ENCODE measurements around the gene CLRN3. TPM values are rescaled to one million over a fixed set of nuclear protein-coding genes. Genes with fewer than 3 reads are reported as not detected.

Gene CLRN3
- total and polyA plus RNA-seq, 2 experiments from 2014 or later: not detected

DNA sequence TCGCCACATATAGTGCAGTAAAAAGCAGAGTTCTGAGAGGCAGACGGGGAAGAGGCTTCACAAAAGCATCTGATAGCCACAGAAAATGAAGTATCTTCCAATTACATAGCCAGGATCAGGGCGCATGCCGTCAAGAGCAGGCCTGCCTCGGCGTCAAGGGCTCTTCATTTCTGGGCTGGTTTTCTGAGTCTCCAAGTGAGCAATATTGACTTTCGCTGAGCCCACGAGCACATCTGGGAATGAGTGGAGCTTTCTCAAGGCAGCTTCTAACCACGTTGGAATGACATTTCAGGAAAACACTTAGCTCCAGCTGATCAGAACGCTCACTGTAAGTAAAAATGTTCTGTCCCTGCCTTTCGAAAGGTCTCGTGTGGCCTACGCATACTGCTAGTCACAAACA, 51.9 kb downstream of the CLRN3 start:
- no peak overlapping the region for H3K4me2 ChIP-seq (ENCODE audit: unreplicated experiment)
- H3K27ac ChIP-seq: no peak overlapping the region
- H3K36me3 ChIP-seq (ENCODE audit: low read depth): no peaks in the 10 kb centered on the region
- H3K4me3 ChIP-seq: no peak overlapping the region
- no peaks in the 10 kb centered on the region for H3K9me2 ChIP-seq (ENCODE audit: insufficient read depth)
- H3K9me3 ChIP-seq (ENCODE audit: low read depth): no peaks in the 10 kb centered on the region
- WGBS, 2 experiments (ENCODE audit: low coverage in 1 of 2, low lambda C conversion rate in 2 of 2, missing lambda C conversion rate in 2 of 2): 20 to 23% methylated on average over 13 of the region's 13 CpGs
- no peak overlapping the region for H3K9ac ChIP-seq
- no peak for TF ChIP-seq EZH2 (IDR thresholded peaks at IDR 0.05; ENCODE audit: insufficient read depth, poor library complexity, severe bottlenecking)
- TF ChIP-seq EZH2phosphoT487 (IDR thresholded peaks at IDR 0.05; ENCODE audit: insufficient read depth, low read depth): no peak
- H2AFZ ChIP-seq: no peak overlapping the region
- no peak for DNase-seq
- H3K79me2 ChIP-seq (ENCODE audit: insufficient read depth): no peaks in the 10 kb centered on the region
- no peaks in the 10 kb centered on the region for H3F3A ChIP-seq (ENCODE audit: insufficient read depth)
- peaks cover 30% of the 10 kb centered on the region; the same call in 1 of the 2 replicates for H3K27me3 ChIP-seq (replicated peaks; ENCODE audit: insufficient read depth)
- in situ Hi-C loops (cut with MboI): no loop called here
- no peaks in the 10 kb centered on the region for H3K4me1 ChIP-seq (ENCODE audit: insufficient read depth)
- H4K20me1 ChIP-seq (ENCODE audit: insufficient read depth): no peaks in the 10 kb centered on the region

DNA sequence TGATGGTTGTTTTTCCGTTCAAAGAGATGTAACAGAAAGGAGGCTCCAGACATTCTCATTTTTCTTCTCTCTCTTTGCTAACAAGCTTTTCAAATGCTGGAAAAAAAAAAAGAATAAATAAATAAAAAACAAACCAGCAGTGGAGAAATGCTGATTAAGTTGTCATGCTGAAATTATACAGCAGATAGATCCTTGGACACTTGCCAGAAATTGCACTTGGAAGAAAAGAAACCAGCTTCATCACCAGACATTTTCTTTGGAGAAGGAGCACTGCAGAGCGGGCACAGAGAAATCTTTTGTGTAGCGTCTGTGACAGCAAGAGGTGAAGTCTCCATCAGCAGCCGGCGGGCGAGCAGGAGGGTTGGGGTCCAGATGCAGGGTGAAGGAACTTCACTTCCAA, 55.8 kb downstream of the CLRN3 start:
- H3K27ac ChIP-seq: no peak overlapping the region
- no peaks in the 10 kb centered on the region for H3K36me3 ChIP-seq (ENCODE audit: low read depth)
- no peak overlapping the region for H2AFZ ChIP-seq
- in situ Hi-C loops (cut with MboI): no loop called here
- H4K20me1 ChIP-seq (ENCODE audit: insufficient read depth): no peaks in the 10 kb centered on the region
- no peak for TF ChIP-seq EZH2 (IDR thresholded peaks at IDR 0.05; ENCODE audit: insufficient read depth, poor library complexity, severe bottlenecking)
- TF ChIP-seq EZH2phosphoT487 (IDR thresholded peaks at IDR 0.05; ENCODE audit: insufficient read depth, low read depth): no peak
- H3K9ac ChIP-seq: no peak overlapping the region
- WGBS, 2 experiments (ENCODE audit: low coverage in 1 of 2, low lambda C conversion rate in 2 of 2, missing lambda C conversion rate in 2 of 2): 34 to 39% methylated on average over 6 of the region's 6 CpGs
- H3K27me3 ChIP-seq (replicated peaks; ENCODE audit: insufficient read depth): peaks cover 32% of the 10 kb centered on the region
- H3F3A ChIP-seq (ENCODE audit: insufficient read depth): no peaks in the 10 kb centered on the region
- no peak overlapping the region for H3K4me3 ChIP-seq
- no peaks in the 10 kb centered on the region for H3K9me2 ChIP-seq (ENCODE audit: insufficient read depth)
- no peaks in the 10 kb centered on the region for H3K79me2 ChIP-seq (ENCODE audit: insufficient read depth)
- no peak for DNase-seq
- H3K9me3 ChIP-seq (ENCODE audit: low read depth): no peaks in the 10 kb centered on the region
- no peaks in the 10 kb centered on the region for H3K4me1 ChIP-seq (ENCODE audit: insufficient read depth)
- no peak overlapping the region for H3K4me2 ChIP-seq (ENCODE audit: unreplicated experiment)

- no peak for TF ChIP-seq EZH2phosphoT487 (IDR thresholded peaks at IDR 0.05; ENCODE audit: insufficient read depth, low read depth)
- in situ Hi-C loops (cut with MboI): no loop called here
- Histone ChIP-seq H2AFZ (no peak overlapping the region), H3K9me3 (ENCODE audit: low read depth) (no peaks in the 10 kb centered on the region), H3K27me3 (replicated peaks; ENCODE audit: insufficient read depth) (peaks cover 30% of the 10 kb centered on the region), H3K79me2 (ENCODE audit: insufficient read depth) (no peaks in the 10 kb centered on the region), H3K9ac (no peak overlapping the region), H3K27ac (no peak overlapping the region), H3K4me3 (no peak overlapping the region), H4K20me1 (ENCODE audit: insufficient read depth) (no peaks in the 10 kb centered on the region), H3K36me3 (ENCODE audit: low read depth) (no peaks in the 10 kb centered on the region), H3K9me2 (ENCODE audit: insufficient read depth) (no peaks in the 10 kb centered on the region), H3F3A (ENCODE audit: insufficient read depth) (no peaks in the 10 kb centered on the region), H3K4me2 (ENCODE audit: unreplicated experiment) (no peak overlapping the region), H3K4me1 (ENCODE audit: insufficient read depth) (no peaks in the 10 kb centered on the region)
- WGBS, 2 experiments (ENCODE audit: low coverage in 1 of 2, low lambda C conversion rate in 2 of 2, missing lambda C conversion rate in 2 of 2): 12 to 13% methylated on average over 4 of the region's 4 CpGs
- no peak for DNase-seq
These were observed 56.6 kb downstream of the CLRN3 start for GRCh38 chr10:127836176-127836575.

- Histone ChIP-seq H3K27me3 (replicated peaks; ENCODE audit: insufficient read depth) (peaks cover 33% of the 10 kb centered on the region), H3K9ac (no peak overlapping the region), H3K4me3 (no peak overlapping the region), H3K27ac (no peak overlapping the region), H3K36me3 (ENCODE audit: low read depth) (no peaks in the 10 kb centered on the region), H2AFZ (no peak overlapping the region), H3K9me3 (ENCODE audit: low read depth) (no peaks in the 10 kb centered on the region), H4K20me1 (ENCODE audit: insufficient read depth) (no peaks in the 10 kb centered on the region), H3K4me2 (ENCODE audit: unreplicated experiment) (no peak overlapping the region), H3K9me2 (ENCODE audit: insufficient read depth) (no peaks in the 10 kb centered on the region), H3K4me1 (ENCODE audit: insufficient read depth) (no peaks in the 10 kb centered on the region), H3F3A (ENCODE audit: insufficient read depth) (no peaks in the 10 kb centered on the region), H3K79me2 (ENCODE audit: insufficient read depth) (no peaks in the 10 kb centered on the region)
- in situ Hi-C loops (cut with MboI): no loop called here
- TF ChIP-seq EZH2phosphoT487 (IDR thresholded peaks at IDR 0.05; ENCODE audit: insufficient read depth, low read depth) (no peak), EZH2 (IDR thresholded peaks at IDR 0.05; ENCODE audit: insufficient read depth, poor library complexity, severe bottlenecking) (no peak)
- no peak for DNase-seq
- 7 to 21% methylated on average over 4 of the region's 4 CpGs for WGBS, 2 experiments (ENCODE audit: low coverage in 1 of 2, low lambda C conversion rate in 2 of 2, missing lambda C conversion rate in 2 of 2)
These were observed 58.0 kb downstream of the CLRN3 start for GRCh38 chr10:127834791-127835190.

DNA sequence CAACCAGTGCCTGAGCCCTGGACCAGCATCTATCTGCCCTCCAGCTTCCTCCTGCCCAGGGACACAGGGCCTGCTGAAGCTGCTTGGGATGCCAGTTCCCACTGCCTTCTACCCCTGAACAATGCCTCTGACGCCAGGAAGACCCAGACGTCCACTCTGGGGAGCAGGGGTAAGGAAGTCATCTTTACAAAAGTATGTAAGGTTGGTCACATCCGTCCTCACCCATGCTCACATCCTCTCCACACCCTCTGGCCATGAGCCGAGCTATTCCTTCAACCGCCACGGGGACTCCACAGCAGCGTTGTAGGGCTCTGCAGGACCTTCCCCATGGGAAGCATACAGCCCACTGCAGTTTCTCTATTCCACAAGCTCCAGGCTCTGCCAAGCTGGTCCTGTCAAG, 58.5 kb downstream of the CLRN3 start:
- Histone ChIP-seq H3F3A (ENCODE audit: insufficient read depth) (no peaks in the 10 kb centered on the region), H3K9me3 (ENCODE audit: low read depth) (no peaks in the 10 kb centered on the region), H3K36me3 (ENCODE audit: low read depth) (no peaks in the 10 kb centered on the region), H3K79me2 (ENCODE audit: insufficient read depth) (no peaks in the 10 kb centered on the region), H3K4me3 (no peak overlapping the region), H3K27ac (no peak overlapping the region), H3K9ac (no peak overlapping the region), H3K27me3 (replicated peaks; ENCODE audit: insufficient read depth) (peaks cover 33% of the 10 kb centered on the region), H4K20me1 (ENCODE audit: insufficient read depth) (no peaks in the 10 kb centered on the region), H3K4me1 (ENCODE audit: insufficient read depth) (no peaks in the 10 kb centered on the region), H3K4me2 (ENCODE audit: unreplicated experiment) (no peak overlapping the region), H2AFZ (no peak overlapping the region), H3K9me2 (ENCODE audit: insufficient read depth) (no peaks in the 10 kb centered on the region)
- in situ Hi-C loops (cut with MboI): no loop called here
- no peak for DNase-seq
- TF ChIP-seq EZH2phosphoT487 (IDR thresholded peaks at IDR 0.05; ENCODE audit: insufficient read depth, low read depth) (no peak), EZH2 (IDR thresholded peaks at IDR 0.05; ENCODE audit: insufficient read depth, poor library complexity, severe bottlenecking) (no peak)
- 33 to 43% methylated on average over 5 to 7 of the region's 7 CpGs for WGBS, 2 experiments (ENCODE audit: low coverage in 1 of 2, low lambda C conversion rate in 2 of 2, missing lambda C conversion rate in 2 of 2)

Data from GM23248 (cell line).